Rectal smooth muscle tissue (tissue), 1 donor: Measurements from ENCODE around the gene AGRN.
A peak's percentile ranks its signal among the peaks of the same experiment; 100 is the strongest.
"Not testable (repeated sequence)": the region's sequence is repeated elsewhere in the genome, so short reads cannot be mapped to it uniquely, and the experiment has no call there.

ENCODE experiments used
- H3K27ac ChIP-seq: one replicate; pipeline ENCODE4 v1.7.0; 2013; ENCODE audit warnings: low read depth, low read length, inconsistent platforms
- H3K27me3 ChIP-seq: one replicate; pipeline ENCODE4 v1.7.0; 2013; ENCODE audit warnings: low read length; ENCODE audit not compliant: control insufficient read depth, insufficient read depth
- H3K36me3 ChIP-seq: one replicate; pipeline ENCODE4 v1.7.0; 2013; ENCODE audit warnings: low read length; ENCODE audit not compliant: control insufficient read depth, insufficient read depth
- H3K4me1 ChIP-seq: one replicate; pipeline ENCODE4 v1.7.0; 2013; ENCODE audit warnings: low read length; ENCODE audit not compliant: control insufficient read depth, insufficient read depth
- H3K4me3 ChIP-seq: one replicate; pipeline ENCODE4 v1.7.0; 2013; ENCODE audit warnings: low read length
- H3K9ac ChIP-seq: one replicate; pipeline ENCODE4 v1.7.0; 2013; ENCODE audit warnings: low read length

The AGRN gene

DNA sequence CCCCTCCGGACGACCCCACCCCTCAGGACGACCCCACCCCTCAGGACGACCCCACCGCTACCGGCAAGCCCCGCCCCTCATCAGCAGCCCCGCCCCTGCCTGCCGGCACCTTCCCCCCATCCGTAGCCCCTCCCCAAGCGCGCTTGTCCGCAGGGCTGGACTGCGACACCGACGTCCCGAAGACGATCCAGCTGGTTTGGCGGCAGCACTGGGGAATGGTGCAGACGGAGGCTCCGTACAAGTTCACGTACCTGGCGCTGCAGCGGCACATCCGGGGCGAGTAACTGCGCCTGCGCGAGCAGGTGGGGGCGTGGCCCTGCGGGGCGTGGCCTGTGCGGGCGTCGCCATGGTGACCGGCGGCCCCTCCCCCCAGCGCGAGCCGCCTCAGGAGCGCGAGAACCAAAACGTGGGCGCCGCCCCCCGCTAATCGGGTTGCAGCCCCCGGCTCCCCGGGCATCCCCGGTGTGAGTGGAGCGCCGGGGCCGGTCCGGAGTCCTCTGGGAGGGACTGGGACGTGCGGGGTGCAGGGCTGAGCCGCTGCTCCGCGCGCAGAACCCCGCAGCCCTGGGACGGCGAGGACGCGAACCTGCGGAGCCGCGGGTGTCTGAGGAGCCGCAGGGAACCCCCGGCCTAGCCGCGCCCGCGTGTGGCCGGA is 49.3 kb downstream of the AGRN start:
- Histone ChIP-seq H3K4me3 (peak overlapping the region; percentile 70), H3K36me3 (no peaks in the 10 kb centered on the region), H3K4me1 (no peaks in the 10 kb centered on the region), H3K27ac (peak overlapping the region; percentile 14), H3K9ac (peak overlapping the region; percentile 40), H3K27me3 (peaks cover 8% of the 10 kb centered on the region)

GRCh38 chr1:1069711-1070676 is 50.1 kb downstream of the AGRN start:
- H3K27me3 ChIP-seq, result peaks cover 12% of the 10 kb centered on the region
- H3K36me3 ChIP-seq, result no peaks in the 10 kb centered on the region
- H3K4me1 ChIP-seq, result no peaks in the 10 kb centered on the region
- no peak overlapping the region for H3K9ac ChIP-seq
- peak overlapping the region; percentile 70 for H3K4me3 ChIP-seq
- H3K27ac ChIP-seq, result no peak overlapping the region

GRCh38 chr1:1071486-1072298 is 51.8 kb downstream of the AGRN start:
- Histone ChIP-seq H3K9ac (no peak overlapping the region), H3K36me3 (no peaks in the 10 kb centered on the region), H3K27me3 (peaks cover 12% of the 10 kb centered on the region), H3K4me1 (no peaks in the 10 kb centered on the region), H3K4me3 (no peak overlapping the region), H3K27ac (no peak overlapping the region)

DNA sequence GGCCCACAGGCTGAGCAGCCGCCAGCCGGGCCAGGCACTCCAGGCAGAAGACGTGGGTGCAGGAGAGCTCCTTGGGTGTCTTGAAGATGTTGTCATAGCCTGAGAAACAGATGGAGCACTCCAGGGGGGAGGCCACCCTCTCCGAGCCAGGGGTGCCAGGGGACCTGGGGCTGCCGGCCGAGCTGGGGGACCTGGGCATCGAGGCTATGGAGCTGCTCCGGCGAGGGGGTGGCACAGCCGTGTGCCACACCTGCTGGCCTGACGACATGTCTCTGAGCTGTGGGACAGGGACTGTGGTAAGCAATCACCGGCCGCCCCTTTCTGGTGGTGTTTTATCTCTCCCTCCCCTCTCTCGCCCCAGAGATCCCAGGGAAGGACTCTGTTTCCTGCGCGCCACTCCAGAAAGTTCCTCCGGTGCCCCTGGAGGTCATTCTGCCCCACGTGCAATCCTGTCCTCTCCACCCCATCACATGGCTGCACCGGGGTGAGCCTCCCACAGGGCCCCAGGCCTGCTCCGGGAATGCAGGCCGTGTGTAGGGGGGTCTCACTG is 52.5 kb downstream of the AGRN start:
- Histone ChIP-seq H3K4me3 (no peak overlapping the region), H3K4me1 (no peaks in the 10 kb centered on the region), H3K27me3 (peaks cover 12% of the 10 kb centered on the region), H3K36me3 (no peaks in the 10 kb centered on the region), H3K27ac (no peak overlapping the region), H3K9ac (no peak overlapping the region)

DNA sequence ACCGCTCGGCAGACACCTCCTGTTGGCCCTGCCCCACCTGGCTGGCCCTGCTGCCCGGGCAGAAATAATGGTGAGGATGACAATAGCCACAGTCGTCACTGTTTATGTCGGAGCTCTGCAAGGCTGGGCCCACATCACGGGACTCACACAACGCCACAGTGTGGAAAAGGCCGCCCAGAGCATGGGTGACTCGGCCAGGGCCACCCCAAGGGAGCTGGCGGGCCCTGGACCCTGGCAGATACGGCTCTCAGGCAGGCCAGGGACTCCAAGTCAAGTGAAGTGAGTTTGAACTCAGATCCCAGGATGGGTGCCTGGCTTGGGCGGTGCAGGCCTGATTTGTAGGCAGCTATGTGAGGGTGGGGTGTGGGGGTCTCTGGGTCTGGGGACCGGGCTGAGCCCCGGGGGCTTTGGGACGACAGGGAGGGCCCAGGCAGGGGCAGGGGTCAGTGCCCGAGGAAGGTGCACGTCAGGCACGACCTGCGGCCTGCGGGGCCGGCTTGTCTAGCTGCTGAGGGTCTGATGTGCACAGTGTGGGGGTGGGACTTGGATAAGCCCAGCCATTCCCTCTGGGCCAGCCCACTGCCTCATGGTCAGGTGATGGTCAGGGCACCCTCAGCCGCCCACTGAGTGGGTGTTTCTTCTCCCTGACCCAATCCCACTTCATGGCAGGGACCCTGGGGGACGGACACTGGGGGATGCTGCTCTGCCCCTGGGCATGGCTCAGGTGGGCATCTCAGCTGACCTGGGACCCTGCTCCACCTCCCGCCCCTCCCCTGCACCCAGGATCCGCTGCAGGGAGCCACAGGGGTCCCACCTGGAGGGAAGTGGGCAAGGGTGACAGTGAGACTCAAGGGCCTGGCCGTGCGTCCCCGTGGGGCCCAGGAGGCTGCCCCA is 53.2 kb downstream of the AGRN start:
- H3K27me3 ChIP-seq, result peaks cover 12% of the 10 kb centered on the region
- peak overlapping the region; percentile 36 for H3K4me3 ChIP-seq
- no peaks in the 10 kb centered on the region for H3K36me3 ChIP-seq
- H3K9ac ChIP-seq, result no peak overlapping the region
- H3K4me1 ChIP-seq, result no peaks in the 10 kb centered on the region
- H3K27ac ChIP-seq, result no peak overlapping the region

DNA sequence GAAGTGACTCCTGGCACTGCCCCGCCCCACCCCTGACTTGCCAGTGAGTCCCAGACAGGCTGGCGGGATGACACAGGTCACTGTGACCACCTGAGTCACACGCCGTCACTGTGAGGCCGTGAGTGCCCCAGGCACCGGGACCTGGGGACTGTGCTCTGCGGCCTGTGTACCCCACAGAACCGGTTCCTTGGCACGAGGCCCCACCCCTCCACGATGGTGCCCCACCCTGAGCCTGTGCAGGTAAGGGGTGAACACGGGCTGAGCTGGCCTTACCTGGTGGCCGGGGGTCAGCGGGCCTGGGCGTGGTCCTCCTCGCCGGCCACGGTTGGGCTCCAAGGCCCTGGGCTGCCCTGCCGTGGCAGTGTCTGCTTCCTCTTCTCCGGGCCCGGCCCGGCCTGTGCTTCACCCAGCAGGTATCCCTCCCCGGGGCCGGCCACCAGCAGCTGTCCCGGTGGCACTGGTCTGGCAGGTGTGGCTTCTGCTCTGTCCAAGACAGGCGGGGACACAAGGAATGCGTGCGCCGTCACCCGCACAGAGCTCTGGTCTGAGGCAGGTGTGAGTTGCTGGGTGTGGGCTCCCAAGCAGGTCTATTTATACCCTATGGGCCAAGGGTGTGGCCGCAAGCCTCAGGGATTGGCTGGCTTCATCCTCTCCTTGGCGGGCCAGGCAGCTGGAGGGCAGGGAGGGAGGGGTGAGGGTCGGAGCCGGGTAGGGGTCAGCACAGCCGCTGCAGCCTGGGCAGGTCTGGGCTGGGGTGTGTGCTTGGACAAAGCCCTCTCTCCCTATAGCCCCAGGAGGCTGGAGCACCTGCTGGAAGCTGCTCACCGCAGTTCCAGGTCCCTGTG is 54.0 kb downstream of the AGRN start, which contains the start of gene RNF223:
RNF223 (minus strand) TSS at position 564 of the 845 bp plus-strand sequence. CDS start 1,740 bp downstream, outside the sequence.
- peak within 1 kb of the TSS; percentile 36 for H3K4me3 ChIP-seq
- H3K4me1 ChIP-seq, result no peaks in the 10 kb centered on the region
- no peak within 1 kb of the TSS for H3K27ac ChIP-seq
- H3K36me3 ChIP-seq, result no peaks in the 10 kb centered on the region
- H3K27me3 ChIP-seq, result peaks cover 12% of the 10 kb centered on the region
- no peak within 1 kb of the TSS for H3K9ac ChIP-seq

DNA sequence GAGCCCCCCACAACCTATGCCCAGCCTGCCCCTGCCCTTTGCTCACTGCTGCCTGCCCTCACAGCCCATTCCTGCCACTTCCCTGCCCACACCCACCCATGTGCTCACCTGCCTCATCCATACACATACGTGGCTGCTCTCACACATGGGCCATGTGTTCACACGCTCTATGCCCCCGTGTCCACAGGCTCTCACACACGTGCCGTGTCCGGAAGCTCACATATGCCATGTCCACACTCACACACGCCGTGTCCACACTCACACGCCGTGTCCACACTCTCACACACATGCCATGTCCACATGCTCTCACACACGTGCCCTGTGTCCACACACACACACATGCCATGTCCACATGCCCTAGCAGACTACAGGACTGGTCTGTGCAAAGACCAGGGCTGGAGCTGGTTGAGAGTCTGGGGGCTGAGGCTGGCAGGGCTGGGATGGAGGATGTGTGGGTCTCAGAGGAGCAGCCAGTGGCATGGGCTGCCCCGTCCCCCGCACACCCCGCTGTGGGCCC is 54.8 kb downstream of the AGRN start:
- peaks cover 13% of the 10 kb centered on the region for H3K27me3 ChIP-seq
- H3K4me1 ChIP-seq, result no peaks in the 10 kb centered on the region
- no peaks in the 10 kb centered on the region for H3K36me3 ChIP-seq
- H3K4me3 ChIP-seq, result no peak overlapping the region
- H3K9ac ChIP-seq, result no peak overlapping the region
- no peak overlapping the region for H3K27ac ChIP-seq

DNA sequence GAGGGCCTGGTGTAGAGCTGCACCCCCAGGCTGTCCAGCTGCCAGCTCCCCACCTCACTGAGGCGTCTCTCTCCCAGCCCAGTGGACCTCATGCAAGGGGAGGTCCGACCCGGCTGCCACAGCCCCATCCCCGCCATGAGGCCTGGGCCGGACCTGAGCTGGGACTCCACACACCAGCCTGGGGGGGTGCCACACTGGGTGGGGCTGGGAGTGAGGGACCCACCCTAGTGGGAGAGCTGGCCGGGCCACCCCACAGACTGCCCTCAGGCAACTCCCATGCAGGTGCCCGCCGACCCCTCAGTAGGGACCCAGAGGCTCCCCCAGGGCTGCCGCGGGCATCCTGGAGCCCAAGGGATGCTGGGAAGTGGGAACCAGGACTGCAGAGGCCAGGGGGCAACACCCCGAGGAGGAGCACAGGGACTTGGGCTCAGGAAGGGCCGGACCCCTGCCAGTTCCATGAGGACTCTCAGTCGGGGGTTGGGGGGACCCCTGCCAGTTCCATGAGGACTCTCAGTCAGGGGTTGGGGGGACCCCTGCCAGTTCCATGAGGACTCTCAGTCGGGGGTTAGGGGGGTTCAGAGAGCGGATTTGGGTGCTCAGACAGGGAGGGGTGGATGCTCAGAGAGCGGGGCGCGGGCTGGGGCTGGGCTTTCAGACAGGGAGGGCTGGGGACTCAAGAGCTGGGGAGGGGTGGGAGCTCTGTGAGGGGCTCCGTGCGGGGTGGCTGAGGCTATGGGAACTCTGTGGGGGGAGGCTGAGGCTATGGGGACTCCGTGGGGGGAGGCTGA is 55.4 kb downstream of the AGRN start:
- Histone ChIP-seq H3K9ac (no peak overlapping the region), H3K4me3 (no peak overlapping the region), H3K27me3 (peaks cover 14% of the 10 kb centered on the region)

GRCh38 chr1:1077396-1077795 is 57.5 kb downstream of the AGRN start:
- H3K9ac ChIP-seq, H3K27ac ChIP-seq, H3K4me3 ChIP-seq, H3K4me1 ChIP-seq, H3K36me3 ChIP-seq: not testable (repeated sequence)
- peaks cover 14% of the 10 kb centered on the region for H3K27me3 ChIP-seq

More for the DNA sequence above, 55.4 kb downstream of the AGRN start:
- Histone ChIP-seq H3K4me1 (no peaks in the 10 kb centered on the region), H3K36me3 (no peaks in the 10 kb centered on the region), H3K27ac (no peak overlapping the region)
